HG03025 (cell line): ENCODE results near the gene PIEZO1.

ENCODE experiments used
- ATAC-seq: cut with Tn5 transposase; IDR thresholded peaks from one replicate; pipeline ENCODE4 v1.9.1; 2021; ENCODE audit warnings: mild to moderate bottlenecking, moderate library complexity; ENCODE audit not compliant: unreplicated experiment, low FRiP score

The PIEZO1 gene

DNA sequence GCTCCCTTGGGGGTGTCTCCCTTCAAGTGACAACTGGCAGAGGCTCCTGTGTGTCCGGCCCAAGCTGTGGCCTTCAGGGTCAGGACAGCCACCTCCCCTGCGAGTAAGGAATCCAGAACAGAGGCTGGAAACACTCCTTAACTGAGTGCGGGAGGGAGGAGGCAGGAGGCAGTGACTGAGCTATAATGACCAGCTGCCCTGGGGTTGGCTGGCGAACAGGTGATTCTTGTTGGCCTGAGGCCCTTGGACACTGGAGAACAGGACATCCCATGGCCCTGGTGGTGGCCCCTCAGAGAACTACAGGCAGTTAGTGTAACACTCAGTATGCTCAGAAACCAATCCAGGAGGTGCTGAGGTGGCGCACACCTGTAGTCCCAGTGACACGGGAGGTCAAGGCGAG, 89.3 kb downstream of the PIEZO1 start:
- no peak for ATAC-seq

GRCh38 chr16:88695218-88695617, 89.8 kb downstream of the PIEZO1 start:
- ATAC-seq: no peak

DNA sequence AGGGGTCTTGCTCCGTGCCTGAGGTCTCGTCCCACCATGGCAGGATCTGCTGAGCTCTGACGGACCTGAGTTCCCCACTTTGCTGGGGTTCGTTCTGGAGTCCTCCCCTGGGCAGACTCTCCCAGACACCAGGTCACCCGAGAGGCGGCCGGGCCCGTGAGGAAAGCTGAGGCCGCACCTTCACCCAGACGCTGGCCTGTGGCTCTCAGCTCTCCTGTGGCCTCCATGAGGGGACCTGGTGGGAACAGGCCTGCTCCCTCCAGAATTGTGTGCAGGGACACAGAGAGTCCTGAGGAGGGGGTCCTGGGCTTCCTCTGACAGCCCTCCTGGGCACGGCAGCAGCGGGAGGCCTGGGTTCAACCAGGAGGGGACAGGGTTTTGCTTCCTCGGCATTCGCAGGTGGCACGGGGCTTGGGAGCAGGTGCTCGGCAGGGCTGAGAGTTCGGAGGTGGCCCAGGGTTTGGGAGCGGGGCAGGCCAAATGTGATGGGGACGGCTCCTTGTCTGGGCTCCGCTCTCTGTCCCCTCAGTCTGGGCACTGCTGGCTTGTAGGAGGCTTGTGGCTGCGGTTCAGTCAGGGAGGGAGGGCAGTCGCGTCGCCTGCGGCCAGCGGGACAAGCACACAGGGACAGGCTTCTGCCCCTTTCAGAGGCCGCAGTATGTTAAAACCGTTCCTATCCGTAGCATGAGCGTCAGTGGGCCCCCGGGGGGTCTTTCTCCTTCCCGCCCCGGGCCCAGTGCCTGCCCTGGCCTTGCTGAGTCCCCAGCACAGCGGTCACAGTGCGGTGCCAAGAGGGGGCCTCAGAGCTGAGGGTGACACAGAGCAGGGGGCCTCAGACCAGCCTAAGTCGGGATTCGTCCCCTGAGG, 90.6 kb downstream of the PIEZO1 start:
- ATAC-seq: no peak

DNA sequence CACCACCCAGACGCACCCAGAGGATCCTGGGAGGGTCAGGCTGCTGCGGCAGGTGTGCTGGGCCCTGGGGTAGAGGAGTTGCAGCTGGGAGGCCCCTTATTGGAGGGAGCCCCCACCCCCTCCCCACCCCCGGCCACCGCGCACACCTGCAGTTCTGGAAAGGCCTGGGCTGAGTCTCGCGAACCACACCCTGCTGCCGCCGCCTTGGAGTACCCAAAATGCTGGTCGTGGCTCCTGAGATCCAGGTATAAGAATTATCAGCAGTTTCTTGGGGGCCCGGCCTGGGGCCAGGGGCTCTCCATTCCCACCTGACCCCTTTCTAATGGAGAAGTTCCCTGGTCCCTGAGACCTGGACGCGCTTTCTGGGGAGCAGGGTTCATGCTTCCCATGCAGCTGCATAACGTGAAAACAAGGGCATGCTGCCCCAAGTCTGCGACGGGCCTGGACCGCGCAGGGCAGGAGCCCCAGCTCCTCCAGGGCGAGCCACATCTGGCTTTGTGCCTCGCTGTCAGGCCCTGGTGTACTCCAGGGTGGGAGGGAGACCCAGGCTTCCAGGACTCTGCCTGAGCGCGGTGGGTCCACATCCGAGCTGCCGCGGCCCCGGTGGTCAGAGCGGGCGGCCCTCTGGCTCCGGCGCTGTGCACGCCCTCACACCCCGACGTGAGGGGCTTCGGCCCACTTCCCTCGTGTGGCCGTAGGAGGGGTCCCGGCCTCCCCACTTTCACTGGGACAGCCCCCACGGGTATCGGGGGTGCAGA, 91.4 kb downstream of the PIEZO1 start:
- ATAC-seq: no peak

DNA sequence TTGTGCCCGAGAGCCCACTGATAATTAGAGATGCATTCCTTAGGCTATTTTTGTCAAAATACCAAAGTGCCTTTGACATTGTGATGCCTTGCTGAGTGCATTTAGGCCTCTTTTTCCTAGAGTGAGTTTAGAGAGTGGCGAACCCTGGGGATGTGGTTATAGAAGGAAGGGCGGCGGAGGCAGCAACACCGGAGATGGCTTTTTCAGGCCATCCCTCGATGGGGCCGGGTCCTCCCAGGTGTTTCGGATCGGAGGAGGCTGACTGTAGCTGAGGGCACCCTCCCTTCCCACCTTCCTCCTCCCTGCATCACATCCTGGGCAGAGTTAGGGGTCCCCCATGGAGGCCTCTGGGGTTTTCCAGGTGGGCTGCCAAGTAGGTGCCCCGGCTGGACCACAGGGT, 92.2 kb downstream of the PIEZO1 start:
- no peak for ATAC-seq

DNA sequence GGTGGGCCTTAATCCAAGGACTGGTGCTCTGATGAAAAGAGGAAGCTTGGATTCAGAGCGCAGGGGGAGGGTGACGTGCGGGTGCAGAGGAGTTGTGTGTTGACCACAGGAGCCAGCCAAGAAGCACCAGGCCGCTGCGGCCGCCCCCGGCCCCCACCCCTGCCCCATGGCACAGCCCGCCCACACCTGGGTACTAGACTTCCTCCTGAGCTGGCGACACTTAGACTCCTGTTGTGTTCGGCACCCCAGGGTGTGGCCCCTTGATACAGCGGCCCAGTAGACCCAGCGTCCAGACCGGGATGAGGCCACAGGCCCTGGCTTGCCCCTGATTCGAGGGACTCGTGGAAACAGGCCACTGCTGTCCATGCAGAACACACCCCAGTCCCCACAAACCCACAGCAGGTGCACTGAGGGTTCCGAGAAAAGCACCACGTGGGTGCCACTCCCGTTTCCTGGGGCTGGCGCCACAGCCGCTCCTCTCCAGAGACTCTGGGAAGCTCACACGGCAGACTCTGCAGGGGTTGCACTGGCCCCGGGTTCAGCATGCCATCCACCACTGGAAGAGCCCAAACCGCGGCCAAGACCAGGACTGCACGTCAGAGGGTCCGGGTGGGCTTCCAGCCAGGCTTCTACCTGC, 93.0 kb downstream of the PIEZO1 start:
- ATAC-seq: no peak

DNA sequence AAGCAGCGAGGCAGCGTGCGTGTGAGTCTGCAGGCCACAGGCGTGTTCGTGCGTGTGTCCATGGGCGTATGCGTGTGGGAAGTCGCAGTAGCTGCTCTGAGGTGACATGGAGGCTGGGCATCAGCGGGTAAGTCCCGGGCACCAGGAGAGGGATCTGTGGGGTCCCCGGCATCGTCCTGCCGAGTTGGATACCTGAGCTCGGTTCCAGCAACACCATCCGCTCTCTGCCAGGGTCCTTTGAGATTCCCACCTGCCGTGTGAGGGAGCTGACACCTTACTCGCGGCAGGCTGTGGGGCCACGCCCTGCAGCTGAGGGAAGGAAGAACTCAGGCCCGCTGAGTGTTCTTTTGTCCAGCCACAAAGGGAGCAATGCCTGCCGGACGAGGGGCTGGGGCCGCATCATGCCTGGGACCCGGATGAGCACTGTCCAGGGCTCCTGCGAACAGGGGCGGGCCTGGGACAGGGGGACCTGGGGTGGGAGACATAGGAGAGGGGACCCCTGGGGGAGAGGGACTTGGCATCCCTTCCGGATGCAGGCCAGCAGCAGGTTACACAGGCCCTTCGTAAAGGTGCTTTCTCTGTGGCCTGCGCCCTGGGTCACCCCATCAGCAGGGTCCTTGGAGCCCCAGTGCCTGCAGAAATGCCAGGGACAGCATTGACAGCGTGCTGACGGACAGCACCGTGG, 93.7 kb downstream of the PIEZO1 start:
- ATAC-seq: no peak

DNA sequence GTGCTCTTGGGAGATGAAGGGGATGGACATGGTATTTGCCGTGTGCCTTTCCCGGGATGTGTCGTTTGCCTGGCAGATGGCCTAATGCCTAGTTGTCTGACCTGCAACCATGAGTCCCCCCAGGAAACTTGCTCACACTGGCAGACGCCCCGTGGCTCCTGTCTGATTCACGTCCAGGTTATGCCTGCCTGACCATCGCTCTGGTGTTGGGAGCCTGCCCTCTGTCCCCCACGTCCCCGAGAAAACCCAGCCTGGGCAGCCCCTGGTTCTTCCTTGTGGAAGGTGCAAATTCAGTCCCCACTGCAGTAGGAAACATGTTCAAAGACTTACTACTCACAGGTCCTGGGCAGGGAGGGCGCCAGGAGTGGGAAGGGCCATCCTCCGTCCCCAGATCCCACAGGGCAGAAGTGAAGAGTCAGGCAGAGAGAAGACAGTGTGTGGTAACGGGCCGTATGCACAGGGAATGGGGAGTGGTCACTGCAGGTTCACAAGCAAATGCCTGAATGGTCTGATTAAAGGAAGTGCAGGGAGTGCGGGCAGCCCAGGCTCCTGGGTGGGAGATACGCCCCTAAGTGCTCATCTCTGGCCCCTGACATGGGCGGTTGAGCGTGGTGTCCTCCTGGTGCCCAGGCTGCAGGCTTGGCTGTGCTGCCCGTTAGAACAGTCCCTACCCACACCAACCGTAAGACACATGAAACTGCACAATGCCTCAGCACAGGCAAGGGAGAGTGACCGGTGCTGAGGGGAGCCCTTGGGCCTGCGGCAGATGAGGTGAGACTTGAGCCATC, 94.5 kb downstream of the PIEZO1 start:
- ATAC-seq: no peak

DNA sequence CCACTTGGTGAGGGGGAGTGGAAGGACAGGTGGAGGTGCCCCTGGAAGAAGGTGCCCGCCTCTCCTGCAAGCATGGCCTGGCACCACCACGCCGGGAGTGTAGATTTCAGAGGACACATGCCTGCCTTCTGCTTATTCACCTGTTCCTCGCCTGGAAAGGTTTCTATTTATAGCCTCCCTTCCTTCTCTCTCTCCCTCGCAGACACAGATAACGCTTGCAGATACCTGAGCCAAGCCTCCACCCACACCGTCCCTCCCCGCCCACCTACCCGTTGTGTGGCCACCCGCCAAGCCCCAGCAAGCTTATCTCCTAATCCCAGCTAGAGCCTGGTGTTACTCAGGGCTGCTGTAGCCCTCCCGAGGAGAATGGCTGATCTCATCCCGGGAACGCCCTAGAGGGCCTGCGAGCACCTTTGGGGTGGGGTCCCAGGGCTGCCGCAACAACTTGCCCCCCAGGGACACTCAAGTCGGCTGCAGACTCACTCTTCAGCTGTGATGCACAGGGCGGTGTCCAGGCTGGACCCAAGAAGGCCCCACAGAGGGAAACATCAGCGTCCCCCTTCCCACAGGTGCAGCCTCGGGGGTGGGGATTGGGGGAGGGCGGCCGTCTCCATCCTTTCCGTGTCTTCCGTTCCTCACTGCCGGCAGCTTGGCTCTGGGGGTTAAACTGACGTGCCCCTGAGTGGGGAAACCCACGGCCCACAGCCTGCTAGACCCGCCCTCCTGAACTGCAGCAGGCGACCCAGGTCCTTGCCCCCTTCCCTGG, 96.8 kb downstream of the PIEZO1 start:
- ATAC-seq: no peak

GRCh38 chr16:88687676-88688012, 97.4 kb downstream of the PIEZO1 start:
- no peak for ATAC-seq

DNA sequence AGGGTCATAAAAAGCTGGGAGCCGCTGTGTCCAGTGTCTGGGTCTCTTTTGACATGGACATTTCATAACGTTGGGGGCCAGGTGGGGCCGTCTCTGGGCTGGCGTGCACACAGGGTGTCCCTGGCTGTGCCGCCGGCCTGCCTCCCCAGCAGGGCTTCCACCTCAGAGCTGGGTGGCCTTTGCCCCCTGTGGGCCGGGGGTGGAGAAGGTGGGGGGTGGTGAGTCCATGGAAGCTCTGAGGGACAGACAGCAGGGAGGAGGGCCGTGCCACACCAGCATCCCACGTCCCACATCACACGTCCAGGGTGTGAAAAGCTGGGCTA, 97.8 kb downstream of the PIEZO1 start:
- ATAC-seq: no peak

GRCh38 chr16:88686439-88687253, 98.4 kb downstream of the PIEZO1 start, which contains the start of gene SNAI3:
TSS of gene SNAI3 (minus strand) at chr16:88686507. CDS start at chr16:88686406, 101 bp downstream.
- peak; percentile 44 for ATAC-seq

GRCh38 chr16:88686062-88686438, 99.0 kb downstream of the PIEZO1 start:
- no peak for ATAC-seq

DNA sequence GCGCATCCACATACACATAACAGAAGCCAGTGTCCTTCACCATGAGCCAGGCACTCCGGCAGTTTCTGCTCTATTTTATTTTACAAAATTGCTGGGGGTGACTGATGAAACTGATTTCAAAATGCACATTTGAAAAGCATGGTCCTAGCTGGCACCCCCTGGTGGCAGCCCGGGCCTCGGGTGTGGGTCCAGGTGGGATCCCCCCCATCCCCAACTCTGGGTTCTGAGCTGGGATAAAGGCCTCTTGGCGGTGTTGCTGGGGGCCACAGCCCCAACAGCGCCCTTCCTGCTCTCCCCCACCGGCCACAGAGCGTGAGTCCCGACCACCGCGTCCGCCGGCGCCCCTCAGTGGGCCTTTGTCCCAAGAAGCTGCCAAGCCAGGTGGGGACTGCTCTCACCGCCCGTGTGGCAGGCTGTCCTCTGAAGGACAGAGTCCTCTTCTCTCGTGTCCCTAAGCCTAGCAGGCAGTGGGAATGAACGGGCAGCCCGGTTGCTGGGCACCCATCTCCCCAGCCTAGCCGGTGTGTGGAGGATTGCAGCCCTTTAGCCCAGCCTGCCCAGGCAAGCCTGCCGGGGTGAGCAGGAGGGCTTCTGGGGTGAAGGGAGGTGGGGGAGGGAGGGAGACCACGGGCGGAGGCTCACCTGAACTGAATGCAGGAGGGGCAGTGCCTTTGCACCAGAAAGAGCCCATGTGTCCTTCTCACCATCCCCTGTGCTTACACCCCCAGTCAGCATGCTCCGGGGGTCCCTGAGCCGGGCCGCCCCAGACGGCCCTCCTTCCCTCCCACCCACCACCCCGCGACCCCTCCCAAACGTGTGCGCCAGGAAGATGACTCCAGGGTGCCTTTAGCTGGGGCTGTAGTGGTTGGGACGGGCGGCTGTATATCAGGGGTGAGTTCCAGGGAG, 99.6 kb downstream of the PIEZO1 start:
- ATAC-seq: no peak

DNA sequence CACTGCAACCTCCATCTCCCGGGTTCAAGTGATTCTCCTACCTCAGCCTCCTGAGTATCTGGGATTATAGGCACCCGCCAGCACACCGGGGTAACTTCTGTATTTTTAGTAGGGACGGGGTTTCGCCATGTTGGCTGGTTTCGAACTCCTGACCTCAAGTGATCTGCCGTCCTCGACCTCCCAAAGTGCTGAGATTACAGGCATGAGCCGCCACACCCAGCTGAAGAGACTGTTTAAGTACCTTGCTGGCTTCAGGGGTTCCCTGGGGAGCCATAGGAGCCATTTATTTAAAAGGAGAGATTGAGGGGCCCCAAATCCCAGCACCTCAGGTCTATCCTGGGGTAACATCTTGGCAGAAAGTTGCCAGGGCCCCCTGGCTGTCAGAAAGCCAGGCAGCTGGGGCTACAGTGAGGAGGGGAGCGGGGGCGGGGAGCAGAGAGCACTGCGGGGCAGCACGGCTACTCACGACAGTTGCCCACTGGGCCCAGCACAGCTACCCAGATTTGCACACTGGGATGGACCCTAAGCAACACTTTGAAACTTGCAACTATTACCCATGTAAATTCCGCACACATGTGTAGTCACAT, 100.4 kb downstream of the PIEZO1 start:
- no peak for ATAC-seq

DNA sequence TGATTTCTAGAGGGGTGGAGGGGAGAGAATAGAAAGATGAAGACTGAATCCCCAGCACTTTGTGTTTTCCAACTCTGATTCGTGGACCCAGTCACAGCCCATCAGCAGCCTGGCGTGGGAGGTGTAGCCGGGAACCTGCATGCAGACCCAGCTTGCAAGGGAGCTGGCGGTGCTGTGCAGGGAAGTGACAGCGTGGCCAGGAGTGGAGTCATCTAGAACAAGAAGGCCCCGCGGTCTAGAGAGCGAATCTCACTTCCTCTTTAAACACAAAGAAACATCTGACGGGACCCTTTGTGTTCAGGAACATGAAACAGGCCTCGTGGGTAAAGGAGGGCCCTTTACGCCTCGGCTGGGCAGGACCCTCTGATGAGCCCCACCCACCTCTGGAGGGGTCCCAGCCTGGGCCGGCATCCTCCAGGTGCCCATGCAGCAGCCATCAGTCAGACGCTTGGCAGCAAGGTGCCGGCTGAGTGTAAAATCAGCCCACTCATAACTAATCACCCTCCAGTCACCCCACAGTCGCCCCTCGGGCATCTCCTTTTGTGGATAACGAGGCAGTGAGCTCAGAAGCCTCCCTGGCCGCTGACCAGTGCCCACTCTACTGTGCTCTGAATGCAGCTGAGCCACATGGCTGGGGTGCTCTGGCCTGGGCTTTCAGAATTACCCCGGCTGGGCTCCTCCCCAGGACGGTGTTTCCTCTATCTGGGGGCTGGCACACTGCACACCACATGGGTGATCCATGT, 103.1 kb downstream of the PIEZO1 start:
- peak; percentile 64 for ATAC-seq
